ENCODE results near the gene TMEM254.

TMEM254 gene

GRCh38 chr10:80136134-80136571 lies 57.7 kb downstream of the TMEM254 start:
- no peak for TF ChIP-seq CTCF (conservative IDR thresholded peaks at IDR 0.05; ENCODE audit: low read length)
- TF ChIP-seq EZH2phosphoT487 (IDR thresholded peaks at IDR 0.05; ENCODE audit: borderline replicate concordance) = no peak
- Histone ChIP-seq H3K27me3 (ENCODE audit: insufficient read depth, low read length, poor library complexity, severe bottlenecking) (no peaks in the 10 kb centered on the region), H3K79me2 (ENCODE audit: insufficient read depth, low read length) (no peaks in the 10 kb centered on the region), H3K9me2 (replicated peaks; ENCODE audit: low read depth, low read length) (no peaks in the 10 kb centered on the region), H3K4me3 (ENCODE audit: low read length, poor library complexity, severe bottlenecking) (no peak overlapping the region), H4K20me1 (ENCODE audit: insufficient read depth, low read length, poor library complexity, severe bottlenecking) (no peaks in the 10 kb centered on the region), H3F3A (ENCODE audit: low read depth) (no peaks in the 10 kb centered on the region), H3K4me1 (ENCODE audit: insufficient read depth, low read length, poor library complexity, severe bottlenecking) (no peaks in the 10 kb centered on the region), H3K4me2 (ENCODE audit: low read depth, low read length, poor library complexity, severe bottlenecking) (no peak overlapping the region), H3K9ac (ENCODE audit: low read depth, low read length, poor library complexity, severe bottlenecking) (no peak overlapping the region), H3K9me3 (ENCODE audit: insufficient read depth, low read depth, low read length) (no peaks in the 10 kb centered on the region), H2AFZ (ENCODE audit: low read length) (no peak overlapping the region), H3K36me3 (ENCODE audit: insufficient read depth, low read length) (no peaks in the 10 kb centered on the region)

- Histone ChIP-seq H3K4me1 (ENCODE audit: insufficient read depth, low read length, poor library complexity, severe bottlenecking) (no peaks in the 10 kb centered on the region), H3K9ac (ENCODE audit: low read depth, low read length, poor library complexity, severe bottlenecking) (no peak overlapping the region), H3K9me3 (ENCODE audit: insufficient read depth, low read depth, low read length) (no peaks in the 10 kb centered on the region), H3K79me2 (ENCODE audit: insufficient read depth, low read length) (no peaks in the 10 kb centered on the region), H3K36me3 (ENCODE audit: insufficient read depth, low read length) (no peaks in the 10 kb centered on the region), H4K20me1 (ENCODE audit: insufficient read depth, low read length, poor library complexity, severe bottlenecking) (no peaks in the 10 kb centered on the region), H3K4me3 (ENCODE audit: low read length, poor library complexity, severe bottlenecking) (no peak overlapping the region), H3K27me3 (ENCODE audit: insufficient read depth, low read length, poor library complexity, severe bottlenecking) (no peaks in the 10 kb centered on the region), H3K9me2 (replicated peaks; ENCODE audit: low read depth, low read length) (no peaks in the 10 kb centered on the region), H3K4me2 (ENCODE audit: low read depth, low read length, poor library complexity, severe bottlenecking) (no peak overlapping the region), H2AFZ (ENCODE audit: low read length) (no peak overlapping the region), H3F3A (ENCODE audit: low read depth) (no peaks in the 10 kb centered on the region)
- no peak for TF ChIP-seq CTCF (conservative IDR thresholded peaks at IDR 0.05; ENCODE audit: low read length)
- no peak for TF ChIP-seq EZH2phosphoT487 (IDR thresholded peaks at IDR 0.05; ENCODE audit: borderline replicate concordance)
Measured at GRCh38 chr10:80137031-80137862, 58.8 kb downstream of the TMEM254 start.

- H3K9ac ChIP-seq (ENCODE audit: low read depth, low read length, poor library complexity, severe bottlenecking) = no peak overlapping the region
- no peak overlapping the region for H3K4me3 ChIP-seq (ENCODE audit: low read length, poor library complexity, severe bottlenecking)
- no peaks in the 10 kb centered on the region for H3K79me2 ChIP-seq (ENCODE audit: insufficient read depth, low read length)
Measured at GRCh38 chr10:80137920-80138319, 59.5 kb downstream of the TMEM254 start.

More at GRCh38 chr10:80137920-80138319, 59.5 kb downstream of the TMEM254 start:
- Histone ChIP-seq H3K9me2 (replicated peaks; ENCODE audit: low read depth, low read length) (no peaks in the 10 kb centered on the region), H3K4me1 (ENCODE audit: insufficient read depth, low read length, poor library complexity, severe bottlenecking) (no peaks in the 10 kb centered on the region), H3F3A (ENCODE audit: low read depth) (no peaks in the 10 kb centered on the region), H3K9me3 (ENCODE audit: insufficient read depth, low read depth, low read length) (no peaks in the 10 kb centered on the region), H2AFZ (ENCODE audit: low read length) (no peak overlapping the region), H3K27me3 (ENCODE audit: insufficient read depth, low read length, poor library complexity, severe bottlenecking) (no peaks in the 10 kb centered on the region), H3K4me2 (ENCODE audit: low read depth, low read length, poor library complexity, severe bottlenecking) (no peak overlapping the region), H4K20me1 (ENCODE audit: insufficient read depth, low read length, poor library complexity, severe bottlenecking) (no peaks in the 10 kb centered on the region), H3K36me3 (ENCODE audit: insufficient read depth, low read length) (no peaks in the 10 kb centered on the region)
- TF ChIP-seq EZH2phosphoT487 (IDR thresholded peaks at IDR 0.05; ENCODE audit: borderline replicate concordance) = no peak
